Renal pelvis (tissue), 4 donors: ENCODE measurements around the gene YIPF2. TPM values are rescaled to one million over a fixed set of nuclear protein-coding genes. Genes with fewer than 3 reads are reported as not detected.
"Not testable (repeated sequence)": the region's sequence is repeated elsewhere in the genome, so short reads cannot be mapped to it uniquely, and the experiment has no call there.

ENCODE experiments used
- DNase-seq: peaks from one replicate; pipeline ENCODE4 v3.0.0-alpha.2; 2013
- polyA plus RNA-seq, 3 donors: library from polyadenylated mRNA; unstranded; fragments of 120-200 nt; gene quantifications; one replicate each; pipeline ENCODE4 v1.2.1, GENCODE V29; 2013; ENCODE audit not compliant: insufficient read length in 3 of 3

Gene YIPF2
- polyA plus RNA-seq, 3 donors: 44.5 to 53.1 (median 49.5) TPM

DNA sequence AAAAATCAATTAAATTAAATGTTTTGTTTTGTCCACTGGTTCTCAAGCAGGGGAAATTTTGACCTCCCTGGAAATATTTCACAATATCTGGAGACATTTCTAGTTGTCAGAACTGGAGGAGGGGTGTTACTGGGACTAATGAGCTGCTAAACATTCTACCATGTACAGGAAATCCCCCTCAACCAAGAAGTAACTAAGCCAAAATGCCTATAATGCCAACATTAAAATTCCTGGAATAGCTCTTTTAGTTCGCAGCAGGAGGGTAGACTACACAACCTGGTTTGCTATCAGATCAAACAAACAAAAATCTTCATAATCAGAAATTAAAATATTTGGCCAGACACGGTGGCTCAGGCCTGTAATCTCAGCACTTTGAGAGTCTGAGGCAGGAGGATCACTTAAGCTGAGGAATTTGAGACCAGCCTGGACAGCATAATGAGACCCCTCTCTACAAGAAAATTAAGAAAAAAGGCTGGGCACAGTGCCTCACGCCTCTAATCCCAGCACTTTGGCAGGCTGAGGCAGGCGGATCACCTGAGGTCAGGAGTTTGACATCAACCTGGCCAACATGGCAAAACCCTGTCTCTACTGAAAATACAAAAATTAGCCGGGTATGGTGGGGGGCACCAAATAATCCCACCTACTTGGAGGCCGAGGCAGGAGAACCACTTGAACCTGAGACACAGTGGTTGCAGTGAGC, 18.7 kb upstream of the YIPF2 start:
- DNase-seq: no peak

DNA sequence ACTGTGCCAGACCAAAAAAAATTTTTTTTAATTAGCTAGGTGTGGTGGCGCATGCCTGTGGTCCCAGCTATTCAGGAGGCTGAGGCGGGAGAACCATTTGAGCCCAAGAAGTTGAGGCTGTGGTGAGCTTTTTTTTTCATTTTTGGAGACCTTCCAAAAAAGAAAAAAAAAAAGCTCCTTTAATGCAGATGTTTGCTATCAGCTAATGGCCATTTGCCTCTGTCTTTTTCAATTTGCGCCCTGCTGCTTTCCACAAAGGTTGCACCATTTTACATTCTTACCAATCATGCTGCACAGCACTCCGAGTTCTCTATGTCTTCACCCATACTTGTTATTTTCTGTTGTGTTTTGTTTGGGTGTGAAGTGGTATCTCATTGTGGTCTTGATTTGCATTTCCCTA, 16.8 kb upstream of the YIPF2 start:
- DNase-seq: no peak

DNA sequence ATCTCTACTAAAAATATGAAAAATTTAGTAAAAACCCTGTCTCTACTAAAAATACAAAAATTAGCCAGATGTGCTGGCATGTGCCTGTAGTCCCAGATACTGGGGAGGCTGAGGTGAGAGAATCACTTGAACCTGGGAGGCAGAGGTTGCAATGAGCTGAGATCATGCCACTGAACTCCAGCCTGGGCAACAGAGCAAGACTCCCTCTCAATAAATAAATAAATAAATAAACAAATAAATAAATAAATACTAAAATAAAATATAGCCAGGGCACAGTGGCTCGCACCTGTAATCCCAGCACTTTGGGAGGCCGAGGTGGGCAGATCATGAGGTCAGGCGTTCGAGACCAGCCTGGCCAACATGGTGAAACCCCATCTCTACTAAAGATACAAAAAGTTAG, 15.0 kb upstream of the YIPF2 start:
- DNase-seq: not testable (repeated sequence)

DNA sequence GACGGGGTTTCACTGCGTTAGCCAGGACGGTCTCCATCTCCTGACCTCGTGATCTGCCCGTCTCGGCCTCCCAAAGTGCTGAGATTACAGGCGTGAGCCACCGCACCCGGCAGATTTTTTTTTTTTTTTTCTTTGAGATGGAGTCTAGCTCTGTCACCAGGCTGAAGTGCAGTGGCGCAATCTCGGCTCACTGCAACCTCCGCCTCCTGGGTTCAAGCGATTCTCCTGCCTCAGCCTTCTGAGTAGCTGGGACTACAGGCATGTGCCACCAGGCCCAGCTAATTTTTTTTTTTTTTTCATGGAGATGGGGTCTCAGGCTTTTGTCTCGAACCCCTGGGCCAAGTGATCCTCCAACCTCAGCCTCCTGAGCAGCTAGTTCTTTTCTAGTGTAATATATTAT, 13.2 kb upstream of the YIPF2 start:
- DNase-seq: not testable (repeated sequence)

DNA sequence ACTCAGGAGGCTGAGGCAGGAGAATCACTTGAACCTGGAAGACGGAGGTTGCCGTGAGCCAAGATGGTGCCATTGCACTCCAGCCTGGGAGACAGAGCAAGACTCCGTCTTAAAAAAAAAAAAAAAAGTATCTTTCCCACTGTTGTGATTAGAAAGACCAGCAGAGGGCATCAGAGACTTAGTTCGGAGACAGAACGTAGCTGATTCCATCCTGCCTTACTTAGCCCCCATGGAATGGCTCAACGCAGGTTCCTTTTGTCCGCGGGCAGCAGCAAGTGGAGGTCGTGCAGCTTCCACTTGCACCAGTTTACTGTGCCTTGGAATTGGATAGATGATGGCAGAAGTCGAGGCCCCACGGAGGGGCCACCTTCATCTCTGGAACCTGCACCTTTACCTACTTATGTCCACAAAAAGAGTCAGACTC, 8.2 kb upstream of the YIPF2 start:
- DNase-seq: peak; percentile 85

DNA sequence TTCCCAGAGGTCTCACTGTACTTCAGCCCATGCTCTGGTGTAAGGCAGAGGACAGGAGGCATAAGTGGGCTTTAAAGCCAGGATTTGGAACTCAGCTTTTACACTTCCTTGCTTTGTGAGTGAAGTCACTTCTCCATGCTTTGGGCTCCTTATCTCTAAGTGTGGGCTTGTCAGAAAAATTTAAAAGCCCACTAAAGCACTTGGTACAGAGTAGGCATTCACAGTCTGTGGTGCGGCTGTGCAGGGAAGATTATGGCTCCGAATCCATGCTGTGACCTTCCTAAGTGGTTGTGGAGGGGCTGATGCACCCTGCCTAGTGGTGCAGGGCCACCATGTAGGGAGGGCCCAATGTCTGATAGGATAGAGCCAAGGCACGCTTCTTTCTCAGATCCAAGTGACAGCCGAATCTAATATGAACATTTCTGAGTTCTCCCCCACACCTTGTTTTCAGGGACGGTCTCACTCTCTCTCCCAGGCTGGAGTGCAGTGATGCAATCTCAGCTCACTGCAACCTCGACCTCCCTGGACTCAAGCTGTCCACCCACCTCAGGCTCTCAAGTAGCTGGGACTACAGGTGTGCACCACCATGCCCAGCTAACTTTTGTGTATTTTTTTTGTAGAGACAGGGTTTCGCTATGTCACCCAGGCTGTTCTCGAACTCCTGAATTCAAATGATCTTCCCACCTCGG, 7.1 kb upstream of the YIPF2 start:
- DNase-seq: no peak

DNA sequence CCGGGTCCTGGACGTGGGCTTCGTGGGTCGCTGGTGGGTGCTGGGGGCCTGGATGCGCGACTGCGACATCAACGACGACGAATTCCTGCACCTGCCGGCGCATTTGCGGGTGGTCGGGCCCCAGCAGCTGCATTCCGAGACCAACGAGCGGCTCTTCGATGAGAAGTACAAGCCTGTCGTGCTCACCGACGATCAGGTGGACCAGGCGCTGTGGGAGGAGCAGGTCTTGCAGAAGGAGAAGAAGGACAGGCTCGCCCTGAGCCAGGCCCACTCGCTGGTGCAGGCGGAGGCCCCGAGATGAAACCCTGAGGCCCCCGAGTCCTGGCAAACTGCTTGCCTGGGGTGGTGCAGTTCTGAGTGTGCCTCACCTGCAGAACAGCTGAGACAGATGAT, 959 bp upstream of the YIPF2 start:
- no peak for DNase-seq

DNA sequence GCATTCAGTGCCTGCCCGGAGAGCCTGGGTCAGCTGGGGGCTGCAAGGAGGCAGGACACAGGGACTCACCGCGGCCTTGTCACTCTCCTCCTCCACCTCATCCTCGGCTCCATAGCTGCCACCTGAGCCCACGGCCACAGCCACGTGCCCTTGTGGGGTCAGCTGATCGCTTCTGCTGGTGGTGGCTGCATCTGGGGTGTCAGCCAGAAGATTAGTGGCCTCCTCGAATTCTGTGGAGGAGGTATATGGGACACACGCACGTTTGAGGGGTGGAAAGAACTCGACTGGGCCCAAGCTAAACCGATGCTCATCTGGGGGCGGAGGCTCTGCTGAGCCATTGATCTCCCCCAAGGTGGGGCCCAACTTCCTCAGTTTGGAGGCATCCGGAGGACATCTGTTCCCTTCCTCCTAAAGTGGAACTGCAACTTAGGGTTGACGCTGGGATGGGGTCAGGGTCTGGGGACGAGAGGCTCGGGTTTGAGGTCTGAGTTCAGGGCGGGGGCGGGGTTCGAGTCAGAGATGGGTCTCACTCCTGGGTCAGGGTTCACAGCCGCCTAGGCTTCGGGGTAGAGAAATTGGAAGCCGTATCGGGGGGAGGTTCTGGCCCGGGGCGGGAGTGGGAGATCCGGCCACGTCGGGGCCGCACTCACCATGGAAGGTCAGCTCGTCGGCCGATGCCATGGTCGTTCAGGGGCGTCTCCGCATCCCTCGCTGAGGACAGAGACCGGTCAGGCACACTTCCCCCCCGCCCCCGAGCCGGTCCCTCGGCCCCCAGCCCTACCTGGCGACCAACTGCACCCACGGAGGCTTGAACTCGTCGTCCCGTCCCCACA, 493 bp downstream of the YIPF2 start:
- DNase-seq: no peak

DNA sequence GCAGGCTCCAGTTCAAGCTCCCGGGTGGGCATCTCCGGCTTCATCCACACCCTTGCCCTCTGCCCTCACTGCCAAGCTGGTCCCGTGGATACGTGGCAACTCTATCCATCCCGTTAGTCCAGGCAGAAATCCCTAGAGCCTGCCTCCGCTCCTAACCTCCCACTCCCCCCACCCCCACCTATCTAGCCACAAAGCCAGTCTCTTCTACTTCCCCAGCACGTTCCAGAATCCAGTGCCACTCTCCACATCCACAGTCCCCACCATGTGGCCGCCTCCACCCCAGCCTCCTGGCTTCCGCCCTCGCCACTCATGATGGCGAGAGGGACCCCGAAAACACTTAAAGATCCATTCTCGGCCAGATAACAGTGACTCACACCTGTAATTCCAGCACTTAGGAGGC, 3.8 kb downstream of the YIPF2 start:
- no peak for DNase-seq

DNA sequence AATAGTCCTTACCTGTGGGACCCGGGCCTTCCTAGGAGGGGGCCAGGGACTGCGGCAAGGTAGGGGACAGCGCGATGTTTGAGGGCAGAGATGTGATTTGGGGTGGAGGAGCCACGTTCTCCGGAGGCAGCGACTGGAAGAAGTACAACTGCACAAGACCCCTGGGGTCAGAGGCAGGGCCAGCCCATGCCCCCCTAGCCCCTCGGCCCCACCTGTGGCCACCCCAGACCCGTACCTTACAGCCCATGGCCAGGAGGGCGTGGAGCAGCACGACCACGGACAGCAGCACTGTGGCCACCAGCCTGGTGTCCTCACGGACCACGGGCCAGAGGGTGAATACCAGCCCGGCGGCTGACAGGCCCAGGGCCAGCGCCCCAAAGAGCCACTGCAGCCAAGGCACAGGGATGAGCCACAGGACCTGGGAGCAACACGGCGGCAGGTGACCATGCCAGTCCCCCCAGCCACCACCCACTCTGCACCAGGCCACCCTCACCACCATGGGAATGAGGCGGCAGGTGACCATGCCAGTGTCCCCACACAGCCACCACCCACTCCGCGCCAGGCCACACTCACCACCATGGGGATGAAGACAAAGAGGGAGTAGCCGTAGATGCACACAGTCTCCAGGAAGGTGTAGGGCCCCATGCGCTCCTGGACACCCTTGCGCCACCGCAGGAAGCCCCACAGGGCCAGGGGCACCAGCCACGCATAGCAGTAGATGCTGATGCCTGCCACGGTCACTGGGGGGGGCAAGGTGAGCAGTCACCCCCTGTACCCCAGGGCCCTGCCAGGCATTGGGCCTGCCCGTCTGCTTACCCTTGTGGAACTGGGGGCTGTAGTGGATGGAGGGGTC, 5.0 kb downstream of the YIPF2 start:
- DNase-seq: no peak

DNA sequence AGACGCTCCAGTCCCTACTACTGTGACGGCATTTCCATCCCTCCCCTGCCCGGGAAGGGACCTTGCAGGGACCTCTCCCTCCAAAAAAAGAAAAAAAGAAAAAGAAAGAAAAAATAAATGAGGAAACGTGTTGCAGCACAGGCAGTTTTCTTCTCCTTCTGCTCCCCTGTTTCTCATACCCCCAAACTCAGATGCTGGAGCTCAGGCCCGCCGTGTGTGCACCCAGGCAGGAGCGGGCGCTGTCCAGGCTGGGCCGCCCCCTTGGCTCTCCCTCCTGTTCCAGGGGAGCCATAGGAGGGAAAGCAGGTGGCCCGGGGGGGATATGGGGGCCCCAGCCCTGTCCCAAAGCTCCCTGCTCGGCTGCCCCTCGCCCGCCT, 5.8 kb downstream of the YIPF2 start:
- no peak for DNase-seq

DNA sequence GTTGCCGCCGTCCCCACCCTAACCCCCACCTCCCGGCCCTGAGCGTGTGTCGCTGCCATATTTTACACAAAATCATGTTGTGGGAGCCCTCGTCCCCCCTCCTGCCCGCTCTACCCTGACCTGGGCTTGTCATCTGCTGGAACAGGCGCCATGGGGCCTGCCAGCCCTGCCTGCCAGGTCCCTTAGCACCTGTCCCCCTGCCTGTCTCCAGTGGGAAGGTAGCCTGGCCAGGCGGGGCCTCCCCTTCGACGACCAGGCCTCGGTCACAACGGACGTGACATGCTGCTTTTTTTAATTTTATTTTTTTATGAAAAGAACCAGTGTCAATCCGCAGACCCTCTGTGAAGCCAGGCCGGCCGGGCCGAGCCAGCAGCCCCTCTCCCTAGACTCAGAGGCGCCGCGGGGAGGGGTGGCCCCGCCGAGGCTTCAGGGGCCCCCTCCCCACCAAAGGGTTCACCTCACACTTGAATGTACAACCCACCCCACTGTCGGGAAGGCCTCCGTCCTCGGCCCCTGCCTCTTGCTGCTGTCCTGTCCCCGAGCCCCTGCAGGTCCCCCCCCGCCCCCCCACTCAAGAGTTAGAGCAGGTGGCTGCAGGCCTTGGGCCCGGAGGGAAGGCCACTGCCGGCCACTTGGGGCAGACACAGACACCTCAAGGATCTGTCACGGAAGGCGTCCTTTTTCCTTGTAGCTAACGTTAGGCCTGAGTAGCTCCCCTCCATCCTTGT, 6.4 kb downstream of the YIPF2 start:
- DNase-seq: no peak

DNA sequence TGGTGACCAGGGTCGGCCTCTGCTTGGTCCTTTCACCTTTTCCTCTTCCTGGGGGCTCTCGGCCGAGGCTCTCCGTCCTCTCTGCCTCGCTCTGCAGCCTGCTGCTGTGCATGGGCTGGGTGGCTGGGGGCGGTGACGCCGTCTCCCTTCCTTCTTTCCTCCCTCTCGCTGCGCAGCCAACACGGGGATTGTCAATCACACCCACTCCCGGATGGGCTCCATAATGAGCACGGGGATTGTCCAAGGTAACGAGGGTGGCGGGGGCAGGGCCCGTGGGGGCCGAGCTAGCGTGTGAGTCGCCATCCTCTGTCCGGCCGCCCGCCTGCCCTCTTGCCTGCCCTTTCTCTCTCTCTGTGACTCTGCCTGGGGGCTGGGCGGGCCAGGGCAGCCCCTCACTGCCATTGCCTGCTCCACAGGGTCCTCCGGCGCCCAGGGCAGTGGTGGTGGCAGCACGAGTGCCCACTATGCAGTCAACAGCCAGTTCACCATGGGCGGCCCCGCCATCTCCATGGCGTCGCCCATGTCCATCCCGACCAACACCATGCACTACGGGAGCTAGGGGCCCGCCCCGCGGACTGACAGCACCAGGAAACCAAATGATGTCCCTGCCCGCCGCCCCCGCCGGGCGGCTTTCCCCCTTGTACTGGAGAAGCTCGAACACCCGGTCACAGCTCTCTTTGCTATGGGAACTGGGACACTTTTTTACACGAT, 7.1 kb downstream of the YIPF2 start:
- DNase-seq: no peak

DNA sequence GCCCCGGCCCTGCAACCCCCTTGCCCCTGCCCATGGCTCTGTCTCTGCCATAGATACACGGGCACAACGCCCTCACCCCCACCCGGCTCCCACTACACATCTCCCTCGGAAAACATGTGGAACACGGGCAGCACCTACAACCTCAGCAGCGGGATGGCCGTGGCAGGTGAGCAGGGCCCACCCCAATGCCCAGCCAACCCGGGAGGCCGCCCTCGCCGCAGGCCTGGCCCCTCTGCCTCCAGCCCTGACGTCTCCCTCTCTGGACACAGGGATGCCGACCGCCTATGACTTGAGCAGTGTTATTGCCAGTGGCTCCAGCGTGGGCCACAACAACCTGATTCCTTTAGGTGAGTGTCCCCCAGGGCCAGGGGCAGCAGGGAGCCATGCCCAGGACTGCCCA, 7.7 kb downstream of the YIPF2 start:
- no peak for DNase-seq

DNA sequence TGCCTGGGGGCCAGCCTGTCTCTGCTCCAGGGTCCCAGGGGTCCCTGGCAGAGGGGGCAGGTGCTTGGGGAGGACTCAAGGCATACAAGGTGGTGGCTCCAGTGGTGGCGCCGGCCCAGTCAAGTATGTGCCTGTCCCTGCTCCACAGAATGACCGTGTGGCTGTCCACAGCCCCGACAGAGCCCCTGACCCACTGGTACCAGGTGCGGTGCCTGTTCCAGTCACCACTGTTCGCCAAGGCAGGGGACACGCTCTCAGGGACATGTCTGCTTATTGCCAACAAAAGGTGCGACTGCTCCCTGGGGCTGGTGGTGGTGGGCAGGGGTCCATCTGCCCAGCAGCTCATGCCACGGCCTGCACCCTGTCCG, 8.2 kb downstream of the YIPF2 start:
- DNase-seq: no peak

DNA sequence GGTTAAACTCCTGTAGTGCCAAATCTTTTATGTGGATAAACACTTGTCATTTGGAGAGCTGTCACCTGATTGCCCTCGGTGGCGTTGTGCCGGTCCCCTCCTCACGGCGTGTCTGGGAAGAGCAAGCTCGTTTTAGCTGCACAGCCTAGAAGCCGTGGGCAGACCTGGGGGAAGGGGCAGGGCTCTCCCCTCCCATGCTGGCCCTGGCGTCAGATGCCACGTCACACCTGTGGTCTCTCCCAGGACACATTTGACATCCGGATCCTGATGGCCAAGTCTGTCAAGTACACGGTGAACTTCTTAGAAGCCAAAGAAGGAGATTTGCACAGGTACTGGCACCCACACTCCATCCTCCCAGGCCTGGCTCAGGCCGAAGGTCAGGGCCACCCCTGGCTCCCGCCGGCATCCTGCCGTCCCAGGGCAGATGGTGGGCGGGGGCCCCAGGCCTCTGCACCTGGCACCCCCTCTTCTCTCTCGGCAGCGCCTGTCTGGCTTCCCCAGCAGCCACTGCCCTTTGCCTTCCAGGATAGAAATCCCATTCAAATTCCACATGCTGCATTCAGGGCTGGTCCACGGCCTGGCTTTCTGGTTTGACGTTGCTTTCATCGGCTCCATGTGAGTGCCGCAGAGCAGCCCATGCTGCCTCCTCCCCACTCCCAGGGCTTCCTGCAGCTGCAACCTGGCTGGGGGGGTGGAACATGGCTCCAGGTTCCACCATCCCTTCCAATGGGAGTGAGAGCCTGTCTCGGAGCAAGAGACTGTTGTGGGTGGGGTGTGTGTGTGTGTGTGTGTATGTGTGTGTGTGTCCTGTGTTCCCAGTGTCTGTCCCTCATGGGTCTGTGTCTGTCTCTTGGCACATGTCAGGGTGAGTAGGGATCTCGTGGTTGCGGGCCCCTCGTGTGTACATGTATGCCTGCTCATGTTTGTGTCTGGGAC, 8.8 kb downstream of the YIPF2 start:
- DNase-seq: no peak

DNA sequence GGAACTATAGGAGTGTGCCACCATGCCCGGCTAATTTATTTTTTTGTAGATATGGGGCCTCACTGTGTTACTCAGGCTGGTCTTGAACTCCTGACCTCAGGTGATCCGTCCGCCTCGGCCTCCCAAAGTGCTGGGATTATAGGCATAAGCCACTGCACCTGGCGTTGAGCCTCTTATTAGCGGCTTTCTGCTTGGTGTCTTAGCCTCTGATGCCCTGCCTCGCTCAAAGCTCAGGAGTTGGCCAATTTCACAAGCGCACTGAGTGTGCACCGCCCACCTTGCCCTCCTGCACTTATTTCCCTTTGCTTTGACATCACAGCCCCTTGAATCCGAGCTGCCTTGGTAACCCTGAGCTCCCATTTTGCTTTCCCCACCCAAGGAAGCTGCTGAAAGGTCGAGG, 10.1 kb downstream of the YIPF2 start:
- DNase-seq: no peak

DNA sequence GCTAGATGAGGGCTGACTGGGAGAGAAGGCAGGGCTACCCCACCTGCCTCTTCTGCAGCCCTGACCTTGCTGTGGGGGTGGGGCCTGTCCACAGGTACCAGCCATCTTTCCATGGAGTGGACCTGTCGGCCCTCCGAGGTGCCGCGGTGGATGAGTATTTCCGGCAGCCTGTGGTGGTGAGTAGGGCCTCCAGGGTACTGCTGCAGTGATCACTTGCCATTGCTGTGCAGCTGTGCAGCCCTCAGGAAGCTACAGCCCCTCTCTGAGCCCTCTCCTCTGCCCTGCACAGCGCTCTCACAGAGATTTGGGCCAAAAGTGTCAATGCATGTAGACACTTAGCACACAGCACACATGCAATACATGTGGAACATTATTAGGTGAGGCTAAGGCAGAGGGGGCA, 11.8 kb downstream of the YIPF2 start:
- DNase-seq: no peak
